Stimulated activated CD4-positive, alpha-beta T cell treated with anti-CD3 and anti-CD28 coated beads, Interleukin-12 subunit alpha, Interleukin-12 subunit beta, amount 100 ng/mL, for 24 hours (primary cell): ENCODE measurements around the gene DIAPH3.

Source experiments
- DNase-seq, 2 experiments: peaks; one replicate each; pipeline ENCODE4 v3.0.0-alpha.2; 2020; ENCODE audit warnings: low read depth in 2 of 2

Gene DIAPH3

GRCh38 chr13:59782696-59783095, 381.0 kb downstream of the DIAPH3 start:
- DNase-seq, result no peak

- DNase-seq, result no peak
These were observed 383.7 kb downstream of the DIAPH3 start for GRCh38 chr13:59780058-59780457.

GRCh38 chr13:59776924-59777690, 386.6 kb downstream of the DIAPH3 start:
- no peak for DNase-seq

GRCh38 chr13:59774491-59774971, 389.2 kb downstream of the DIAPH3 start:
- no peak for DNase-seq

- DNase-seq, result no peak
These were observed 392.5 kb downstream of the DIAPH3 start for GRCh38 chr13:59771272-59771671.

- no peak for DNase-seq
These were observed 393.3 kb downstream of the DIAPH3 start for GRCh38 chr13:59770451-59770850.

GRCh38 chr13:59766236-59766635, 397.5 kb downstream of the DIAPH3 start:
- no peak for DNase-seq

GRCh38 chr13:59755632-59756290, 408.0 kb downstream of the DIAPH3 start:
- DNase-seq, result no peak

- no peak for DNase-seq
These were observed 409.3 kb downstream of the DIAPH3 start for GRCh38 chr13:59754411-59754810.

- no peak for DNase-seq
These were observed 412.9 kb downstream of the DIAPH3 start for GRCh38 chr13:59750860-59751259.

- DNase-seq, result no peak
These were observed 415.7 kb downstream of the DIAPH3 start for GRCh38 chr13:59748046-59748445.

GRCh38 chr13:59747529-59747928, 416.2 kb downstream of the DIAPH3 start:
- no peak for DNase-seq

- DNase-seq, result no peak
These were observed 417.3 kb downstream of the DIAPH3 start for GRCh38 chr13:59746291-59746962.

- no peak for DNase-seq
These were observed 418.3 kb downstream of the DIAPH3 start for GRCh38 chr13:59745392-59745788.

GRCh38 chr13:59744747-59745391, 418.9 kb downstream of the DIAPH3 start:
- DNase-seq, result no peak

- DNase-seq, result no peak
These were observed 420.5 kb downstream of the DIAPH3 start for GRCh38 chr13:59743195-59743594.

GRCh38 chr13:59742467-59742866, 421.3 kb downstream of the DIAPH3 start:
- no peak for DNase-seq

GRCh38 chr13:59738921-59739320, 424.8 kb downstream of the DIAPH3 start:
- DNase-seq, result no peak

GRCh38 chr13:59734393-59734792, 429.3 kb downstream of the DIAPH3 start:
- DNase-seq, result no peak

GRCh38 chr13:59733744-59734143, 430.0 kb downstream of the DIAPH3 start:
- no peak for DNase-seq

GRCh38 chr13:59730026-59730425, 433.7 kb downstream of the DIAPH3 start:
- no peak for DNase-seq

GRCh38 chr13:59728896-59729545, 434.7 kb downstream of the DIAPH3 start:
- no peak for DNase-seq
